OCI-LY1 (cell line): ENCODE data around the gene SSTR5.

Experiments
- H2AFZ ChIP-seq: fragments of 200-600 bp; sonication (generic), shearing (Covaris generic); 2 replicates; pipeline ENCODE4 v1.6.0; 2014; ENCODE audit warnings: antibody characterized with exemption, mild to moderate bottlenecking, low read length
- H3F3A ChIP-seq: fragments of 200-600 bp; sonication (generic), shearing (Covaris generic); 2 replicates; pipeline ENCODE4 v1.6.0; 2014; ENCODE audit warnings: mild to moderate bottlenecking, antibody characterized with exemption, low read length, moderate library complexity; ENCODE audit not compliant: insufficient read depth
- H3K27ac ChIP-seq: fragments of 200-600 bp; sonication (generic); 2 replicates; pipeline ENCODE4 v1.5.1; 2014; ENCODE audit warnings: low read length, mixed run types, mild to moderate bottlenecking, low read depth; ENCODE audit not compliant: poor library complexity, severe bottlenecking
- H3K27me3 ChIP-seq: fragments of 200-600 bp; sonication (generic); 2 replicates; pipeline ENCODE4 v1.6.0; 2014; ENCODE audit warnings: antibody characterized with exemption, mild to moderate bottlenecking, low read length, moderate library complexity; ENCODE audit not compliant: insufficient read depth
- H3K36me3 ChIP-seq: fragments of 200-600 bp; sonication (generic); 2 replicates; pipeline ENCODE4 v1.6.1; 2014; ENCODE audit warnings: mild to moderate bottlenecking, antibody characterized with exemption, low read length, moderate library complexity, mixed read lengths; ENCODE audit not compliant: insufficient read depth
- H3K4me1 ChIP-seq: fragments of 200-600 bp; sonication (generic); 2 replicates; pipeline ENCODE4 v1.5.1; 2014; ENCODE audit warnings: mild to moderate bottlenecking, low read length, moderate library complexity; ENCODE audit not compliant: insufficient read depth, severe bottlenecking
- H3K4me2 ChIP-seq: fragments of 200-600 bp; sonication (generic), shearing (Covaris generic); 2 replicates; pipeline ENCODE4 v1.6.1; 2014; ENCODE audit warnings: low read length
- H3K4me3 ChIP-seq: fragments of 200-600 bp; sonication (generic); 2 replicates; pipeline ENCODE4 v1.5.1; 2014; ENCODE audit warnings: low read length, low read depth, mild to moderate bottlenecking, mixed read lengths; ENCODE audit not compliant: poor library complexity, severe bottlenecking
- H3K79me2 ChIP-seq: fragments of 200-600 bp; shearing (Covaris generic); 2 replicates; pipeline ENCODE4 v1.6.1; 2016; ENCODE audit warnings: mixed run types, low read length, mixed read lengths; ENCODE audit not compliant: insufficient read depth
- H3K9ac ChIP-seq: fragments of 200-600 bp; sonication (generic), shearing (Covaris generic); 2 replicates; pipeline ENCODE4 v1.6.1; 2014; ENCODE audit warnings: mild to moderate bottlenecking, low read length, mixed read lengths
- H3K9me2 ChIP-seq: fragments of 200-600 bp; sonication (generic), shearing (Covaris generic); 2 replicates; pipeline ENCODE4 v1.6.1; 2014; ENCODE audit warnings: low read depth, mild to moderate bottlenecking, low read length, mixed read lengths
- H3K9me3 ChIP-seq: fragments of 200-600 bp; shearing (Covaris generic); 2 replicates; pipeline ENCODE4 v1.6.1; 2014; ENCODE audit warnings: low read length, mixed read lengths
- H4K20me1 ChIP-seq: fragments of 200-600 bp; sonication (generic), shearing (Covaris generic); 2 replicates; pipeline ENCODE4 v1.6.0; 2016; ENCODE audit warnings: mild to moderate bottlenecking, low read length; ENCODE audit not compliant: insufficient read depth
- EZH2 ChIP-seq: fragments of 200-600 bp; sonication (generic), shearing (Covaris generic); IDR thresholded peaks from 2 replicates; pipeline ENCODE4 v1.8.0; 2017; ENCODE audit warnings: borderline replicate concordance, mixed run types, mild to moderate bottlenecking, antibody characterized with exemption, low read length, moderate library complexity, mixed read lengths
- TF ChIP-seq, protein P1 (sequence below): fragments of 200-600 bp; sonication (generic), shearing (Covaris generic); IDR thresholded peaks from 2 replicates; pipeline ENCODE4 v1.5.1; 2017; ENCODE audit warnings: mild to moderate bottlenecking, antibody characterized with exemption, low read length, moderate library complexity, mixed read lengths

The SSTR5 gene

GRCh38 chr16:1079341-1079740 lies 6.8 kb downstream of the SSTR5 start:
- H3K9me2 ChIP-seq, result no peaks in the 10 kb centered on the region
- no peak overlapping the region for H2AFZ ChIP-seq
- H3F3A ChIP-seq, result no peaks in the 10 kb centered on the region
- no peaks in the 10 kb centered on the region for H4K20me1 ChIP-seq
- H3K27me3 ChIP-seq, result no peaks in the 10 kb centered on the region
- no peak overlapping the region for H3K9ac ChIP-seq
- H3K4me2 ChIP-seq, result no peak overlapping the region
- H3K36me3 ChIP-seq, result no peaks in the 10 kb centered on the region
- no peaks in the 10 kb centered on the region for H3K9me3 ChIP-seq
- H3K4me1 ChIP-seq, result no peaks in the 10 kb centered on the region
- no peak overlapping the region for H3K27ac ChIP-seq
- H3K79me2 ChIP-seq, result no peaks in the 10 kb centered on the region
- TF ChIP-seq, protein P1, sequence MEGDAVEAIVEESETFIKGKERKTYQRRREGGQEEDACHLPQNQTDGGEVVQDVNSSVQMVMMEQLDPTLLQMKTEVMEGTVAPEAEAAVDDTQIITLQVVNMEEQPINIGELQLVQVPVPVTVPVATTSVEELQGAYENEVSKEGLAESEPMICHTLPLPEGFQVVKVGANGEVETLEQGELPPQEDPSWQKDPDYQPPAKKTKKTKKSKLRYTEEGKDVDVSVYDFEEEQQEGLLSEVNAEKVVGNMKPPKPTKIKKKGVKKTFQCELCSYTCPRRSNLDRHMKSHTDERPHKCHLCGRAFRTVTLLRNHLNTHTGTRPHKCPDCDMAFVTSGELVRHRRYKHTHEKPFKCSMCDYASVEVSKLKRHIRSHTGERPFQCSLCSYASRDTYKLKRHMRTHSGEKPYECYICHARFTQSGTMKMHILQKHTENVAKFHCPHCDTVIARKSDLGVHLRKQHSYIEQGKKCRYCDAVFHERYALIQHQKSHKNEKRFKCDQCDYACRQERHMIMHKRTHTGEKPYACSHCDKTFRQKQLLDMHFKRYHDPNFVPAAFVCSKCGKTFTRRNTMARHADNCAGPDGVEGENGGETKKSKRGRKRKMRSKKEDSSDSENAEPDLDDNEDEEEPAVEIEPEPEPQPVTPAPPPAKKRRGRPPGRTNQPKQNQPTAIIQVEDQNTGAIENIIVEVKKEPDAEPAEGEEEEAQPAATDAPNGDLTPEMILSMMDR, result no peak
- TF ChIP-seq EZH2, result no peak
- no peak overlapping the region for H3K4me3 ChIP-seq

- H3K36me3 ChIP-seq, result no peaks in the 10 kb centered on the region; the same call in 1 of the 2 replicates
- no peak overlapping the region for H3K4me2 ChIP-seq
- 0 out of 2 replicates have a peak, but pooled peaks cover 2% of the 10 kb centered on the region for H3K9me3 ChIP-seq
- H3K9me2 ChIP-seq, result no peaks in the 10 kb centered on the region
- no peak overlapping the region for H3K9ac ChIP-seq
- H2AFZ ChIP-seq, result no peak overlapping the region
- no peaks in the 10 kb centered on the region for H4K20me1 ChIP-seq
- no peaks in the 10 kb centered on the region for H3K4me1 ChIP-seq
- no peaks in the 10 kb centered on the region for H3K79me2 ChIP-seq
- H3F3A ChIP-seq, result no peaks in the 10 kb centered on the region
- no peak for TF ChIP-seq EZH2
- TF ChIP-seq, protein P1, result no peak
- no peak overlapping the region for H3K27ac ChIP-seq
- H3K27me3 ChIP-seq, result 0 out of 2 replicates have a peak, but pooled peaks cover 4% of the 10 kb centered on the region
- H3K4me3 ChIP-seq, result no peak overlapping the region
Measured at GRCh38 chr16:1079786-1080525, 7.4 kb downstream of the SSTR5 start.

GRCh38 chr16:1080801-1081733 lies 8.5 kb downstream of the SSTR5 start:
- H3K9me2 ChIP-seq, result no peaks in the 10 kb centered on the region
- no peaks in the 10 kb centered on the region for H4K20me1 ChIP-seq
- H2AFZ ChIP-seq, result no peak overlapping the region
- no peaks in the 10 kb centered on the region; the same call in 1 of the 2 replicates for H3K36me3 ChIP-seq
- H3K4me2 ChIP-seq, result no peak overlapping the region
- H3K4me1 ChIP-seq, result no peaks in the 10 kb centered on the region
- H3K9me3 ChIP-seq, result 0 out of 2 replicates have a peak, but pooled peaks cover 3% of the 10 kb centered on the region
- H3K27me3 ChIP-seq, result 0 out of 2 replicates have a peak, but pooled peaks cover 5% of the 10 kb centered on the region
- no peak for TF ChIP-seq EZH2
- TF ChIP-seq, protein P1, result no peak
- no peaks in the 10 kb centered on the region for H3K79me2 ChIP-seq
- H3K27ac ChIP-seq, result no peak overlapping the region
- H3K9ac ChIP-seq, result no peak overlapping the region
- no peaks in the 10 kb centered on the region for H3F3A ChIP-seq
- H3K4me3 ChIP-seq, result no peak overlapping the region
